ENCODE data around the gene ABCA7.

Gene ABCA7

GRCh38 chr19:1055028-1055425 is 15.1 kb downstream of the ABCA7 start:
- DNase-seq (ENCODE audit: low read depth in 2 of 2): no peak

GRCh38 chr19:1055886-1056620 is 16.1 kb downstream of the ABCA7 start:
- no peak for DNase-seq (ENCODE audit: low read depth in 2 of 2)

GRCh38 chr19:1057176-1057855 is 17.4 kb downstream of the ABCA7 start:
- DNase-seq (ENCODE audit: low read depth in 2 of 2): no peak

DNA sequence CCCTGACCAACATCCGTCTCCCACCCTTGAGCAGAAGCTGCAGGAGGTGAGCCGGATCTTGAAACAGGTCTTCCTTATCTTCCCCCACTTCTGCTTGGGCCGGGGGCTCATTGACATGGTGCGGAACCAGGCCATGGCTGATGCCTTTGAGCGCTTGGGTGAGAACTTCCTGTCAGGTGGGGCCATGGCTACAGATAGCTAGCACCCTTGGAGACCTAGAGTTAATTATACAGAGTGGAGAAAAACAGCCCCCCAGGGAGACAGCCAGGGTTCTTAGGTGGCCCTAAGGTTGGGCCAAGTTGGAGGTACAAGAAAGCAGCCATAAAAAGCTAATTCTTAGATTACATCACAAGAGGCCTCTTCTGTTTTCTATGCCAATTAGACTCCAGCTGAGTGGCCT is 18.2 kb downstream of the ABCA7 start:
- DNase-seq (ENCODE audit: low read depth in 2 of 2): no peak

- no peak for DNase-seq (ENCODE audit: low read depth in 2 of 2)
Measured at GRCh38 chr19:1060689-1061088, 20.8 kb downstream of the ABCA7 start.

GRCh38 chr19:1061987-1062386 is 22.1 kb downstream of the ABCA7 start:
- no peak for DNase-seq (ENCODE audit: low read depth in 2 of 2)

DNA sequence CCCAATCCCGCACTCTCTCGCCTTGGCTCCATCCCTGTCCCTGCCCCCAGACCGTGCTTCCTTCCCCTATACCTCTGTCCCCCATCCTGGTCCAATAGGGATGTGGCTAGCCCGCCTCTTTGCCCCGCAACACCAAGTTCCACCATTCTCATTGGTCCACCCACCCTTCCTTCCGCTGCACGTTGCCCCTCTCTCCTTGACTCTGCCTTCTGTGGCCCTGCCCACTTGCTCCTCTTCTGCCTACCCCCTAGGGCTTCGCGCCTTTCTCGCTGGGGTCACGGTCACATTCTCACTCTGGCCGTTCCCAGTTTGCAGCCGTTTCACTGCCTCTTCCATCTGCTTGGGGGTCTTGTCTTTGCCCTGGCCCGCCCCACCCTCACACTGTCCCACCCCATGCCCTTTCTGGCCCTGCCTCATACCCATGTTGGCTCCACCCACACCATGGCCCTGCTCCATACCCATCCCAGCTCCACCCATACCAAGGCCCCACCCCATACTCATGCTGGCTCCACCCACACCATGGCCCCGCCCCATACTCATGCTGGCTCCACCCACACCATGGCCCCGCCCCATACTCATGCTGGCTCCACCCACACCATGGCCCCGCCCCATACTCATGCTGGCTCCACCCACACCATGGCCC is 22.6 kb downstream of the ABCA7 start:
- DNase-seq (ENCODE audit: low read depth in 2 of 2): no peak

DNA sequence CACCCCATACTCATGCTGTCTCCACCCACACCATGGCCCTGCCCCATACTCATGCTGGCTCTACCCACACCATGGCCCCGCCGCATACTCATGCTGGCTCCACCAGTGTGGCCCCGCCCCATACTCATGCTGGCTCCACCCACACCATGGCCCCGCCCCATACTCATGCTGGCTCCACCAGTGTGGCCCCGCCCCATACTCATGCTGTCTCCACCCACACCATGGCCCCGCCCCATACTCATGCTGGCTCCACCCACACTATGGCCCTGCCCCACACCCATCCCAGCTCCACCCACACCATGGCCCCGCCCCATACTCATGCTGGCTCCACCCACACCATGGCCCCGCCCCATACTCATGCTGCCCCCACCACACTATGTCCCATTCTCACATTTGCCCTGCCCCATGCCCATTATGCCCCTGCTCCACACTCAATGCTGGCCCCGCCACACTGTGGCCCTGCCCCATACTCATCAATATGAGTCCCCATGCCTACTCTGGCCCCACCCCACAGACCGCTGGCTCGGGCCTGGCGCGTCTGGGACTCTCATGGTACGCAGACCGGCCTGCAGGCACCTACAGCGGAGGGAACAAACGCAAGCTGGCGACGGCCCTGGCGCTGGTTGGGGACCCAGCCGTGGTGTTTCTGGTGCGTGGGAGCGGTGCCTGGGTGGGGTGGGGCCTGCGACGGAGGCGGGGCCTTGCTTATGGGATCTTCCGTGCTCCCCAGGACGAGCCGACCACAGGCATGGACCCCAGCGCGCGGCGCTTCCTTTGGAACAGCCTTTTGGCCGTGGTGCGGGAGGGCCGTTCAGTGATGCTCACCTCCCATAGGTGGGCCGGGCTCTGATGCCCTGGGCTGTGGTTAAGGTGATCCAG is 23.4 kb downstream of the ABCA7 start:
- DNase-seq (ENCODE audit: low read depth in 2 of 2): no peak

GRCh38 chr19:1063909-1064660 is 24.2 kb downstream of the ABCA7 start:
- DNase-seq (ENCODE audit: low read depth in 2 of 2): no peak

- peak in 1 of 2 donors; percentile 70 for DNase-seq (ENCODE audit: low read depth in 2 of 2)
Measured at GRCh38 chr19:1064661-1065605, 25.0 kb downstream of the ABCA7 start.

GRCh38 chr19:1065606-1066109 is 25.8 kb downstream of the ABCA7 start:
- no peak for DNase-seq (ENCODE audit: low read depth in 2 of 2)

DNA sequence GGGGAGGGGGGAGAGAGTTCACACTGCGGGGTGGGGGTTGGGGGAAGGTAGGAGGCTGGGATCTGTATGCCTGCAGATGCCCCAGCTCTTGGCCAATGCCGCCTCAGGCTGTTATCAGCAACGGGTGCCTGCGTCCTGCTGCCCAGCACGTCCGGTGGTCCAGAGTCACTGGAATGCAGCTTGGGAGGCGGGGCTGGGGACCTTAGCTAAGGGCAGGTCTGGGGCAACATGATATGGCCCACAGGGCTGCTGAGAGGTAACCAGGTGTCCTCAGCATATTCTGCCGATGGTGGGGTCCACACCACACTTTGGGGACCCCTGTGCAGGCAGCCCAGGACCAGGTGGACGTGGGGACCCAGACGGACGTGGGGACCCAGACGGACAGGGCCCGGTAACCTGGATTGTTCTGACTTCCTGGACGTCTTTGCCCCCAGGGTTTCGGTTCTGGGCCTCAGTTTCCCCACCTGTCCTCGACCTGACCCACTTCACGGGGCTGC is 26.4 kb downstream of the ABCA7 start:
- no peak for DNase-seq (ENCODE audit: low read depth in 2 of 2)

DNA sequence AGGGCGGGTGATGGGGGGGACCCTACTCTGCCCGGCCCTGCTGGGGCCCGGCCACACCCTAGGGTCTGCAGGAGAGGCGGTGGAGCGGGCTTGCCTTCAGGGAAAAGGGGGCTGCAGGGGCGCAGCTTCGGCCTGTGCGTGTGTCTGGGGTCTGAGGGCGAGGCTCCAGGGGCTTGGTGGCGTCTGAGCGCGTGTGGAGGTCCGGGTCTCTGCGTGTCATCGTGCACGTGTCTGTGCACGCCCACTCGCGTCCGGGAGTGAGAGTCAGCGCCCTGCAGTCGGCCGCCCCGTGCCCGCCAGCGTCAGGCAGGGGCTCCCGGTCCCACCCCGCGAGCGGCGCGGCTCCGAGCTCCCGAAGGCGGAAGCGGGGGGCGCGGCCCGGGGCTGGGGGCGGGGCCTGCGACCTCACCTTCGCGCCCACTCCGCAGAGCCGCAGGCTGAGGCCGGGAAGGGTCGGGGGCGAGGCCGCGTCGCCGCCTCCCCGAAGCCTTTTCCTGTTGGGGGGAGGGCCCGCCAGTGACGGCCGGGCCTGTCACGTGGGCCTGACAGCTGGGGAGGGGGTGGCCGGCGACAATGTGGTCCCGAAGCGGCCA is 26.9 kb downstream of the ABCA7 start, which contains the start of gene ARHGAP45:
ARHGAP45 (plus strand) TSS at position 420 of the 593 bp plus-strand sequence. CDS start 239 bp downstream, outside the sequence.
- DNase-seq (ENCODE audit: low read depth in 2 of 2): peak; percentile 69 to 86

GRCh38 chr19:1067341-1067957 is 27.5 kb downstream of the ABCA7 start:
- DNase-seq (ENCODE audit: low read depth in 2 of 2): no peak

GRCh38 chr19:1068009-1069001 is 28.4 kb downstream of the ABCA7 start:
- no peak for DNase-seq (ENCODE audit: low read depth in 2 of 2)

GRCh38 chr19:1069009-1069779 is 29.3 kb downstream of the ABCA7 start:
- peak; percentile 47 to 56 for DNase-seq (ENCODE audit: low read depth in 2 of 2)

- no peak for DNase-seq (ENCODE audit: low read depth in 2 of 2)
Measured at GRCh38 chr19:1070576-1070930, 30.6 kb downstream of the ABCA7 start.
